ENCODE data around the gene DCHS2.

The DCHS2 gene

DNA sequence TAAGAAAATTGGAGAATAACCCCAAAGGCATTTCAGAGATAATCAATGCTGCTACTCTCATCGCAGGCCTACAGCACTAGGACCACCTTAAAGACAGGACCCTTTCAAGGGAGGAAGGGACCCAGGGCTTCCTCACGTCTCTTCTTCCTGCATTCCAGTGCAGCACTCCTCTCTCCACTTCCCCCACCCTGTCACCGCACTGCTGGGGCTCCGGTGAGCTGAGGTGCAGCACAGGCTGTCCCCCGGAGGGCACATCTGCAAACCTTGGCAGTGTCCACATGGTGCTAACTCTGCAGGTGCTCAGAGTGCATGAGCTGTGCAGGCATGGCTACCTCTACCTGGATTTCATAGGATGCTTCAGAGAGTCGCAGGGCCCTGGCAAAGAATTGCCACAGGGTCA is 305.6 kb downstream of the DCHS2 start:
- no peak for DNase-seq

DNA sequence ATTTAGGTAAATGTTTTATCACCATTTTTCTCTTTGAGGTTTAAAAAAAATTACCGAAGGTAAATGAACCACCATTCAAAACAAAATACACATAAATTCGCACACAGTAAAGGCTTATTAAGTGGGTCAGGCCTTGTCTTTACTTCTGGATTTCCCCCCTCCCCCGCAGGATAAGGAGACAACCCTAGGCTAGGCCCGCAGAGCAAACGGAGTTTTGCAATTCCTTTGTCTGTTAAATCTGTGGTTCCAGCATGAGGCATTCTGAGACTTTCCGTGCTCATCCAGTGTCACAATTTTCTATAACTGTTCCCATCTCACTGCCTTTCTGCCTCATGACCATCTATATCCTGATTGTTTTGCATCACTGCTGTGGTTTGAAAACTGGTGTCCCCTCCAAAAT is 307.4 kb downstream of the DCHS2 start:
- DNase-seq, result no peak

DNA sequence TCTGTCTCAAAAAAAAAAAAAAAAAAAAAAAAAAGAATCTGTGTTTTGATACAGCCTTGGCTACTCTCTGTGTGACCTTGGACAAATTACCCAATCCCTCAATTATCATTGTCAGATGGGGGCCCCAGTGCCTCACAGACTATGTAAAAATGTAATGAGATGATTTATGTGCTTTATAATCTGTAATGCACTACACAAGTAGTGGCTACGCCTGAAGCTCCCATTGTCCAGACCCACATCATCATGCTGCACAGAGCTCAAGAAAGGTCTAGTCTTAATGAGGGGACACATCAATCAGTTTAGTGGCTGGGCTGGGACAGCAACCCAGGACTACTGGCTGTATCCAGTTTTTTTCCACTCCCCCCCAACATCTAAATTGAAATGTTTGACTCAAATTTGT is 308.3 kb downstream of the DCHS2 start:
- no peak for DNase-seq
